ENCODE measurements around the gene CCDC142. TPM values are rescaled to one million over a fixed set of nuclear protein-coding genes. Genes with fewer than 3 reads are reported as not detected.

Gene CCDC142
- total RNA-seq, 3 donors from 2014 or later (not counting 1 experiment from before 2014, with no cell fraction given) = 14.9 to 25.2 (median 15.6) TPM

DNA sequence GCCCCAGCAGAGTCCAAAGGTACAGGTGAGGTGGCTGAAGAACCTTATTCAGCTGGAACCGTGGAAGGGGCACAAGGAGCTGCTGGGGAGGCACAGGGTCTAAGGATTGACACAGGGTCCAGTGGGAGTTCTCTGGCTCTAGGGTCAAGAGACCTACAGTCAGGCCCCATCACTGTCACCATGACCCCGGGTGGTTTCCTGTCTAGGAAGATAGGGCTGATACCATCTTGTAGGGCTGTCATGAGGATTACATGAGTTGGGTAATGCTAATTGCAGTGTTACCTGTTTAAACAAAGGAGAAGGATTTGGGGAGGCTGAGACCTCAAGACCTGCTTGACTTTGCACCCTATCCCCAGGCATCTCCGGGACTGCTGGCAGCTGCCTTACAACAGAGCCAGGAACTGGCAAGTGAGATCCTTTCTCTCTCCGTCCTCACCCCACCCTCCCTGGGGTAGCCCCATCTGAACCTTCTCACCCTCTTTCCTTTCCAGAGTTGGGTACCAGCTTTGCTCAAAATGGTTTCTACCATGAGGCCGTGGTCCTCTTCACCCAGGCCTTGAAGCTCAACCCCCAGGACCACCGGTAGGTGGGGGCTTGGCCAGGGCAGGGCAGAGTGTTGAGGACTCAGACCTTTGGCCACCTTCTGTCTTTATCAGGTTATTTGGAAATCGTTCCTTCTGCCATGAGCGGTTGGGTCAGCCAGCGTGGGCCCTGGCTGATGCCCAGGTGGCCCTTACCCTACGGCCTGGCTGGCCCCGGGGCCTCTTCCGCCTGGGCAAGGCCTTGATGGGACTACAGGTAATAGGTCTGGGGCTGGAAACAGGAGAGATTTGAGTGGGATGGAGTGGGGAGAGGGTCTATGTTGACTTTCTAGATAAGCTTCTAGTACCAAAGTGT is 9.1 kb upstream of the CCDC142 start:
- no peaks in the 10 kb centered on the region for H3K4me1 ChIP-seq (ENCODE audit: control insufficient read depth, insufficient read depth, low read length)
- Mint-ChIP-seq H3K9me3 (no peaks in the 10 kb centered on the region), H3K27me3 (ENCODE audit: low read depth in 2 of 2) (no peaks in the 10 kb centered on the region), H3K27ac (no peak overlapping the region), H3K4me3 (no peak overlapping the region), H3K4me1 (peaks cover 0 to 10% of the 10 kb centered on the region in 2 donors), H3K36me3 (no peaks in the 10 kb centered on the region)
- 97% methylated on average over 12 of the region's 12 CpGs for WGBS (ENCODE audit: insufficient coverage)
- no peak overlapping the region for H3K27ac ChIP-seq (ENCODE audit: low read length)
- no peak overlapping the region for H3K4me3 ChIP-seq (ENCODE audit: low read length)
- no peaks in the 10 kb centered on the region for H3K9me3 ChIP-seq (ENCODE audit: control insufficient read depth, insufficient read depth, low read length)
- no peaks in the 10 kb centered on the region for H3K27me3 ChIP-seq (ENCODE audit: control insufficient read depth, insufficient read depth, low read length)
- ATAC-seq (no peak), DNase-seq (no peak)
- TF ChIP-seq, protein P1, sequence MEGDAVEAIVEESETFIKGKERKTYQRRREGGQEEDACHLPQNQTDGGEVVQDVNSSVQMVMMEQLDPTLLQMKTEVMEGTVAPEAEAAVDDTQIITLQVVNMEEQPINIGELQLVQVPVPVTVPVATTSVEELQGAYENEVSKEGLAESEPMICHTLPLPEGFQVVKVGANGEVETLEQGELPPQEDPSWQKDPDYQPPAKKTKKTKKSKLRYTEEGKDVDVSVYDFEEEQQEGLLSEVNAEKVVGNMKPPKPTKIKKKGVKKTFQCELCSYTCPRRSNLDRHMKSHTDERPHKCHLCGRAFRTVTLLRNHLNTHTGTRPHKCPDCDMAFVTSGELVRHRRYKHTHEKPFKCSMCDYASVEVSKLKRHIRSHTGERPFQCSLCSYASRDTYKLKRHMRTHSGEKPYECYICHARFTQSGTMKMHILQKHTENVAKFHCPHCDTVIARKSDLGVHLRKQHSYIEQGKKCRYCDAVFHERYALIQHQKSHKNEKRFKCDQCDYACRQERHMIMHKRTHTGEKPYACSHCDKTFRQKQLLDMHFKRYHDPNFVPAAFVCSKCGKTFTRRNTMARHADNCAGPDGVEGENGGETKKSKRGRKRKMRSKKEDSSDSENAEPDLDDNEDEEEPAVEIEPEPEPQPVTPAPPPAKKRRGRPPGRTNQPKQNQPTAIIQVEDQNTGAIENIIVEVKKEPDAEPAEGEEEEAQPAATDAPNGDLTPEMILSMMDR (IDR thresholded peaks at IDR 0.05) = no peak
- H3K36me3 ChIP-seq (ENCODE audit: control insufficient read depth, insufficient read depth, low read length) = peaks cover 44% of the 10 kb centered on the region
- intact Hi-C loops (cut with micrococcal nuclease) = no loop called here

DNA sequence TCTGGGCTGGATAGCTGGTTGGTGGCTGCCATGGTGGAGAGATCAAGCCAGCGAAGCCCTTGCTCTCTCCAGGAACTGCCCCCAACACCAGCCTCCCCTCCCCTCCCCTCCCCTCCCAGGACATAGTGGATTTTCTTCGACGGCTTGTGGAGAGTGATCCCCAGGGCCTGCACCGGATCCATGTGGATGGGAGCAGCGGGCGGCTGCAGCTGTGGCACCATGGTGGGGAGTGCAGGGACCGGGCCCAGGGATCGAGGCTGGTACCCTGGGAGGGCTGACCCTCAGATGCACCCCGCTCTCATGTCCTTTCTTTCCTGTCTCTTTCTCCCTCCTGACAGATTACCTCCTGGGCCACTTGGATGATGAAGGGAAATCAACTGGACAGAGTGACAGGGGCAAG is 7.1 kb upstream of the CCDC142 start:
- ATAC-seq (no peak), DNase-seq (no peak)
- no peak overlapping the region for H3K27ac Mint-ChIP-seq
- peaks cover 5 to 18% of the 10 kb centered on the region in 2 donors for H3K4me1 Mint-ChIP-seq
- H3K9me3 Mint-ChIP-seq = no peaks in the 10 kb centered on the region
- TF ChIP-seq, protein P1 (IDR thresholded peaks at IDR 0.05) = no peak
- intact Hi-C loops (cut with micrococcal nuclease) = no loop called here
- no peak overlapping the region for H3K4me3 ChIP-seq (ENCODE audit: low read length)
- H3K36me3 Mint-ChIP-seq = peaks cover 8% of the 10 kb centered on the region
- peaks cover 48% of the 10 kb centered on the region for H3K36me3 ChIP-seq (ENCODE audit: control insufficient read depth, insufficient read depth, low read length)
- no peak overlapping the region for H3K4me3 Mint-ChIP-seq
- H3K27me3 Mint-ChIP-seq (ENCODE audit: low read depth in 2 of 2) = no peaks in the 10 kb centered on the region
- no peaks in the 10 kb centered on the region for H3K27me3 ChIP-seq (ENCODE audit: control insufficient read depth, insufficient read depth, low read length)
- WGBS (ENCODE audit: insufficient coverage) = 98% methylated on average over 6 of the region's 9 CpGs
- no peaks in the 10 kb centered on the region for H3K9me3 ChIP-seq (ENCODE audit: control insufficient read depth, insufficient read depth, low read length)
- H3K27ac ChIP-seq (ENCODE audit: low read length) = no peak overlapping the region
- H3K4me1 ChIP-seq (ENCODE audit: control insufficient read depth, insufficient read depth, low read length) = no peaks in the 10 kb centered on the region

DNA sequence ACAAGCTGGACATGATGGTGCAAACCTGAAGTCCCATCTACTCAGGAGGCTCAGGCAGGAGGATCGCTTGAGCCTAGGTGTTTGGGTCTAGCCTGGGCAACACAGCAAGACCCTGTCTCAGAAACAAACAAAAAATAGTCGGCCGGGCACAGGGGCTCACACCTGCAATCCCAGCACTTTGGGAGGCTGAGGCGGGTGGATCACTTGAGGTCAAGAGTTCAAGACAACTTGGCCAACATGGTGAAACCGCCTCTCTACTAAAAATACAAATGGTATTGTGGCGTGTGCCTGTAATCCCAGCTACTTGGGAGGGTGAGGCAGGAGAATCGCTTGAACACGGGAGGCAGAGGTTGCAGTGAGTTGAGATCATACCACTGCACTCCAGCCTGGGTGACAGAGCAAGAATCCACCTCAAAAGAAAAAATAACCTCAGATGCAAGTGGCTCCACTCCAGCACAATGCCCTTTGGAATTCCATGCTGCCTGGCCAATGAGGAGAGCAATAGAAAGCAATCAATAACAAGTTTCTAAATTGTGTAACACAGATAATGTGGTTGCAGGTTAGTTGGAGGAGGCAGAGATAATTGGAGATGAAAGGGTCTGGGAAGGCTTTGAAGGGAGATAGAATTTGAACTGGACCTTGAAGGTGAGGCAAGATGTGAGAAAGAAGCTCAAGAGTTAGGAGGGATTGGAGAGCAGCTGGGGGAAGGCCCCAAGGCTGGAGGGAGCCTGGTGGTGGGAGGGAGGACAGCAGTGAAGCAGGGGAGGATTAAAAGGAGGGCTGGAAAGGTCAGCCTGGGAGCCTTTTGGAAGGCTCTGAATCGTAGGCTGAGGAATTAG is 6.1 kb upstream of the CCDC142 start:
- TF ChIP-seq, protein P1 (IDR thresholded peaks at IDR 0.05) = no peak
- Mint-ChIP-seq H3K4me3 (no peak overlapping the region), H3K27me3 (ENCODE audit: low read depth in 2 of 2) (no peaks in the 10 kb centered on the region), H3K9me3 (no peaks in the 10 kb centered on the region), H3K27ac (no peak overlapping the region), H3K4me1 (peaks cover 5 to 18% of the 10 kb centered on the region in 2 donors), H3K36me3 (peaks cover 8% of the 10 kb centered on the region)
- no peak overlapping the region for H3K27ac ChIP-seq (ENCODE audit: low read length)
- DNase-seq = no peak
- peaks cover 2% of the 10 kb centered on the region for H3K4me1 ChIP-seq (ENCODE audit: control insufficient read depth, insufficient read depth, low read length)
- ATAC-seq = no peak
- 99% methylated on average over 9 of the region's 9 CpGs for WGBS (ENCODE audit: insufficient coverage)
- peaks cover 46% of the 10 kb centered on the region for H3K36me3 ChIP-seq (ENCODE audit: control insufficient read depth, insufficient read depth, low read length)
- H3K9me3 ChIP-seq (ENCODE audit: control insufficient read depth, insufficient read depth, low read length) = no peaks in the 10 kb centered on the region
- intact Hi-C loops (cut with micrococcal nuclease) = no loop called here
- no peaks in the 10 kb centered on the region for H3K27me3 ChIP-seq (ENCODE audit: control insufficient read depth, insufficient read depth, low read length)
- H3K4me3 ChIP-seq (ENCODE audit: low read length) = no peak overlapping the region
